H9 (cell line): ENCODE measurements around the gene CEP112. TPM values are rescaled to one million over a fixed set of nuclear protein-coding genes. Genes with fewer than 3 reads are reported as not detected.

ENCODE experiments used
- DNase-seq: peaks from one replicate; pipeline ENCODE4 v3.0.0-alpha.2; 2017
- H2AFZ ChIP-seq: one replicate; pipeline ENCODE4 v1.6.1; 2013; ENCODE audit warnings: mild to moderate bottlenecking, low read length, control low read depth, moderate library complexity
- H2AK5ac ChIP-seq: 2 replicates; pipeline ENCODE4 v1.6.1; 2013; ENCODE audit warnings: low read length, control low read depth, mixed read lengths; ENCODE audit not compliant: insufficient read length
- H2BK120ac ChIP-seq: one replicate; pipeline ENCODE4 v1.6.1; 2013; ENCODE audit warnings: low read depth, mild to moderate bottlenecking, low read length, control low read depth, inconsistent platforms; ENCODE audit not compliant: poor library complexity, severe bottlenecking
- H2BK12ac ChIP-seq: 2 replicates; pipeline ENCODE4 v1.6.1; 2013; ENCODE audit warnings: low read length, control low read depth, mixed read lengths, low read depth; ENCODE audit not compliant: insufficient read length
- H2BK15ac ChIP-seq: 2 replicates; pipeline ENCODE4 v1.6.1; 2013; ENCODE audit warnings: low read depth, low read length, control low read depth
- H2BK20ac ChIP-seq: one replicate; pipeline ENCODE4 v1.6.1; 2013; ENCODE audit warnings: low read depth, mild to moderate bottlenecking, low read length, control low read depth, inconsistent platforms; ENCODE audit not compliant: poor library complexity, severe bottlenecking
- H2BK5ac ChIP-seq: 2 replicates; pipeline ENCODE4 v1.6.1; 2013; ENCODE audit warnings: low read length, control low read depth, mixed read lengths; ENCODE audit not compliant: insufficient read length
- H3K14ac ChIP-seq: 2 replicates; pipeline ENCODE4 v1.6.1; 2013; ENCODE audit warnings: low read length, control low read depth; ENCODE audit not compliant: insufficient read depth
- H3K18ac ChIP-seq: 2 replicates; pipeline ENCODE4 v1.6.1; 2013; ENCODE audit warnings: low read depth, mild to moderate bottlenecking, mixed read lengths, low read length, control low read depth; ENCODE audit not compliant: insufficient read length
- H3K23ac ChIP-seq: 2 replicates; pipeline ENCODE4 v1.6.1; 2013; ENCODE audit warnings: low read length, control low read depth, mixed read lengths, low read depth; ENCODE audit not compliant: insufficient read length
- H3K23me2 ChIP-seq: 2 replicates; pipeline ENCODE4 v1.6.1; 2013; ENCODE audit warnings: low read depth, mild to moderate bottlenecking, mixed read lengths, low read length, control low read depth; ENCODE audit not compliant: insufficient read length, poor library complexity, severe bottlenecking
- H3K27ac ChIP-seq: 2 replicates; pipeline ENCODE4 v1.5.1; 2013; ENCODE audit warnings: low read length, control low read depth, mixed read lengths, low read depth; ENCODE audit not compliant: insufficient read length
- H3K27me3 ChIP-seq: 2 replicates; pipeline ENCODE4 v1.6.1; 2013; ENCODE audit warnings: low read length, control low read depth, inconsistent platforms; ENCODE audit not compliant: insufficient read depth
- H3K4ac ChIP-seq: 2 replicates; pipeline ENCODE4 v1.6.1; 2013; ENCODE audit warnings: low read depth, mild to moderate bottlenecking, control low read depth, inconsistent platforms, low read length, moderate library complexity
- H3K4me1 ChIP-seq: 2 replicates; pipeline ENCODE4 v1.6.1; 2013; ENCODE audit warnings: low read length, control low read depth, inconsistent platforms; ENCODE audit not compliant: insufficient read depth
- H3K4me2 ChIP-seq: 2 replicates; pipeline ENCODE4 v1.6.1; 2013; ENCODE audit warnings: low read length, control low read depth, mixed read lengths; ENCODE audit not compliant: insufficient read length, insufficient read depth
- H3K56ac ChIP-seq: 2 replicates; pipeline ENCODE4 v1.6.1; 2013; ENCODE audit warnings: low read depth, mild to moderate bottlenecking, mixed read lengths, low read length, control low read depth; ENCODE audit not compliant: insufficient read length
- H3K79me1 ChIP-seq: 2 replicates; pipeline ENCODE4 v1.6.1; 2013; ENCODE audit warnings: low read depth, mild to moderate bottlenecking, moderate library complexity, low read length, control low read depth, inconsistent platforms; ENCODE audit not compliant: insufficient read depth, poor library complexity, severe bottlenecking
- H3K79me2 ChIP-seq: 2 replicates; pipeline ENCODE4 v1.6.1; 2013; ENCODE audit warnings: low read length, control low read depth, inconsistent platforms; ENCODE audit not compliant: insufficient read depth
- H3K9ac ChIP-seq: 2 replicates; pipeline ENCODE4 v1.6.1; 2013; ENCODE audit warnings: low read length, control low read depth, mixed read lengths; ENCODE audit not compliant: insufficient read length; ENCODE audit errors: extremely low read depth
- H3K9me3 ChIP-seq: one replicate; pipeline ENCODE4 v1.6.1; 2013; ENCODE audit warnings: low read depth, low read length, inconsistent platforms; ENCODE audit not compliant: control insufficient read depth
- H3T11ph ChIP-seq: one replicate; pipeline ENCODE4 v1.6.1; 2013; ENCODE audit warnings: mild to moderate bottlenecking, low read length, control low read depth, inconsistent platforms
- H4K20me1 ChIP-seq: one replicate; pipeline ENCODE4 v1.6.1; 2013; ENCODE audit not compliant: control insufficient read depth, insufficient read length, insufficient read depth
- H4K5ac ChIP-seq: 2 replicates; pipeline ENCODE4 v1.6.1; 2013; ENCODE audit warnings: low read depth, mild to moderate bottlenecking, mixed read lengths, low read length, control low read depth; ENCODE audit not compliant: insufficient read length
- H4K8ac ChIP-seq: replicated peaks from 2 replicates; pipeline ENCODE4 v1.6.1; 2013; ENCODE audit warnings: low read length, control low read depth, mixed read lengths, low read depth; ENCODE audit not compliant: insufficient read length
- H4K91ac ChIP-seq: 2 replicates; pipeline ENCODE4 v1.6.1; 2013; ENCODE audit warnings: low read depth, mild to moderate bottlenecking, moderate library complexity, mixed read lengths, low read length, control low read depth; ENCODE audit not compliant: insufficient read length
- H3K27ac Mint-ChIP-seq, 3 experiments: 2 replicates in 2 of 3; 3 replicates in 1 of 3; pipeline ENCODE4 v1.8.0; 2020 to 2021; ENCODE audit warnings: mixed read lengths in 3 of 3, mild to moderate bottlenecking in 1 of 3, moderate library complexity in 1 of 3
- H3K27me3 Mint-ChIP-seq: 2 replicates; pipeline ENCODE4 v1.8.0; 2021; ENCODE audit warnings: low read depth, mild to moderate bottlenecking, moderate library complexity, mixed read lengths
- H3K36me3 Mint-ChIP-seq, 3 experiments: 2 replicates in 2 of 3; 3 replicates in 1 of 3; pipeline ENCODE4 v1.8.0; 2020 to 2021; ENCODE audit warnings: low read depth in 3 of 3, mixed read lengths in 3 of 3; ENCODE audit not compliant: insufficient read depth in 1 of 3
- H3K4me1 Mint-ChIP-seq, 2 experiments: 2 replicates each; pipeline ENCODE4 v1.8.0; 2020; ENCODE audit warnings: mixed read lengths in 2 of 2
- H3K4me3 Mint-ChIP-seq, 2 experiments: 2 replicates in 1 of 2; 3 replicates in 1 of 2; pipeline ENCODE4 v1.8.0; 2020 to 2021; ENCODE audit warnings: mild to moderate bottlenecking in 2 of 2, mixed read lengths in 2 of 2, moderate library complexity in 1 of 2
- H3K9me3 Mint-ChIP-seq, 2 experiments: 2 replicates in 1 of 2; 3 replicates in 1 of 2; pipeline ENCODE4 v1.8.0; 2020; ENCODE audit warnings: mild to moderate bottlenecking in 2 of 2, mixed read lengths in 2 of 2, moderate library complexity in 1 of 2
- CTCF ChIP-seq: fragments of 200-600 bp; sonication (generic); conservative IDR thresholded peaks from 3 replicates; pipeline ENCODE4 v1.8.0; 2021; ENCODE audit warnings: antibody characterized with exemption, mild to moderate bottlenecking
- WGBS: extraction: QIAGEN DNeasy Blood & Tissue Kit; methylation state at CpG from one replicate; pipeline ENCODE4 v1.1.7; 2013; ENCODE audit warnings: missing lambda C conversion rate, low lambda C conversion rate, mixed read lengths; ENCODE audit not compliant: insufficient read length; ENCODE audit errors: extremely low coverage; 5-methylcytosine and 5-hydroxymethylcytosine counted together
- total RNA-seq: library from RNA; stranded (reverse); gene quantifications from 2 replicates; pipeline ENCODE4 v1.2.1, GENCODE V29; 2021

Gene CEP112
- total RNA-seq, 1 experiment from 2014 or later = 5.4 TPM

GRCh38 chr17:65703891-65704290, 488.0 kb downstream of the CEP112 start:
- no peak overlapping the region for H3T11ph ChIP-seq
- H3K23ac ChIP-seq = no peak overlapping the region
- no peak overlapping the region for H2BK12ac ChIP-seq
- no peak overlapping the region for H3K18ac ChIP-seq
- no peaks in the 10 kb centered on the region for H3K23me2 ChIP-seq
- no peak overlapping the region for H4K5ac ChIP-seq
- no peaks in the 10 kb centered on the region for H3K9me3 ChIP-seq
- no peak overlapping the region for H3K4me3 Mint-ChIP-seq
- H3K4ac ChIP-seq = no peak overlapping the region
- H3K9me3 Mint-ChIP-seq = no peaks in the 10 kb centered on the region; a peak in 2 of 5 replicates
- no peaks in the 10 kb centered on the region for H3K79me2 ChIP-seq
- H3K27ac Mint-ChIP-seq = no peak overlapping the region
- no peak overlapping the region for H2BK20ac ChIP-seq
- no peak overlapping the region for H2AFZ ChIP-seq
- H3K56ac ChIP-seq = no peak overlapping the region
- peaks cover 10 to 16% of the 10 kb centered on the region in 2 experiments for H3K4me1 Mint-ChIP-seq
- H3K4me2 ChIP-seq = no peak overlapping the region
- H3K14ac ChIP-seq = no peak overlapping the region
- H4K8ac ChIP-seq = no peak overlapping the region
- no peak for TF ChIP-seq CTCF
- no peak overlapping the region for H2BK15ac ChIP-seq
- no peak overlapping the region for H2BK5ac ChIP-seq
- no peaks in the 10 kb centered on the region for H3K79me1 ChIP-seq
- DNase-seq = no peak
- H3K36me3 Mint-ChIP-seq = peaks cover 0 to 4% (median 3%) of the 10 kb centered on the region in 3 experiments; a peak in 4 of 7 replicates
- peaks cover 2% of the 10 kb centered on the region; the same call in 1 of the 2 replicates for H3K4me1 ChIP-seq
- H2AK5ac ChIP-seq = no peak overlapping the region
- WGBS = no CpG with 5 or more reads among the region's 9 CpGs
- no peak overlapping the region for H4K91ac ChIP-seq
- H3K27me3 ChIP-seq = no peaks in the 10 kb centered on the region
- H3K9ac ChIP-seq = no peak overlapping the region
- no peak overlapping the region for H3K27ac ChIP-seq
- H4K20me1 ChIP-seq = no peaks in the 10 kb centered on the region
- peaks cover 7% of the 10 kb centered on the region for H3K27me3 Mint-ChIP-seq
- H2BK120ac ChIP-seq = no peak overlapping the region
